ENCODE results near the gene RHOD. TPM values are rescaled to one million over a fixed set of nuclear protein-coding genes. Genes with fewer than 3 reads are reported as not detected.

The RHOD gene
- total and polyA plus RNA-seq, 9 of the 15 experiments (the other 6 are each of a cell fraction or from before 2014, with no cell fraction given): not detected

GRCh38 chr11:67082071-67082791 is 25.6 kb downstream of the RHOD start (continued):
- 0 out of 2 replicates have a peak, but pooled peaks have one; percentile 40 for TF ChIP-seq SP1 (CRISPR knock-in tag; IDR thresholded peaks at IDR 0.05)
- TF ChIP-seq MITF (IDR thresholded peaks at IDR 0.05): no peak
- 0 out of 2 replicates have a peak, but pooled peaks have one; percentile 23 for TF ChIP-seq SMAD4 (CRISPR knock-in tag; conservative IDR thresholded peaks at IDR 0.05)

GRCh38 chr11:67083786-67084366 is 27.2 kb downstream of the RHOD start:
- H3K4me2 ChIP-seq (ENCODE audit: insufficient read depth, low read length): no peak overlapping the region
- no TSS peak for BruUV-seq (replicated peaks)
- 43% methylated on average over 8 of the region's 8 CpGs for WGBS (ENCODE audit: insufficient coverage, low coverage, missing lambda C conversion rate)
- ATAC-seq: no peak
- CTCF ChIA-PET (ENCODE audit: low intra/inter-chr PET ratio): no interaction called here
- POLR2A ChIA-PET: interaction anchor here (0.7 to 1.0 kb wide), 3 partner anchors 10 to 233 kb away, joined by 3 to 4 read pairs (median 3); no protein-coding TSS in a partner anchor
- H3K9me3 ChIP-seq (replicated peaks; ENCODE audit: control insufficient read depth, insufficient read depth, low read depth, low read length): no peaks in the 10 kb centered on the region
- H3K36me3 ChIP-seq (ENCODE audit: control insufficient read depth, insufficient read depth, low read length): no peaks in the 10 kb centered on the region
- H3K27me3 ChIP-seq (ENCODE audit: control insufficient read depth in 2 of 2, insufficient read depth in 2 of 2, low read length in 2 of 2): no peaks in the 10 kb centered on the region
- in situ Hi-C loops (cut with MboI): loop anchor here (5.0 kb wide), 1 partner anchor 233 kb away; no protein-coding TSS in a partner anchor
- no peak overlapping the region for H3K27ac ChIP-seq (ENCODE audit: extremely low read depth, low read depth, low read length)
- no peak overlapping the region for H2AFZ ChIP-seq (ENCODE audit: low read depth, low read length)
- H3K4me1 ChIP-seq (replicated peaks in 1 of 2; ENCODE audit: control insufficient read depth in 2 of 2, insufficient read depth in 2 of 2, low read length in 2 of 2): peaks cover 12 to 15% of the 10 kb centered on the region in 2 experiments; a peak in 4 of 5 replicates
- H3K4me3 ChIP-seq: no peak overlapping the region
- no peak for DNase-seq (ENCODE audit: extremely low read depth in 1 of 4, low spot score in 3 of 4)
- no peak for FAIRE-seq
- H4K20me1 ChIP-seq (replicated peaks; ENCODE audit: control insufficient read depth, insufficient read depth, low read length): no peaks in the 10 kb centered on the region
- intact Hi-C loops (cut with micrococcal nuclease): loop anchor here (5.0 kb wide), 2 partner anchors 178 to 298 kb away; no protein-coding TSS in a partner anchor
- H3K9me1 ChIP-seq (ENCODE audit: control insufficient read depth, insufficient read depth, low read length): no peaks in the 10 kb centered on the region
- TF ChIP-seq MCM3 (IDR thresholded peaks at IDR 0.05) (no peak), NFE2L1 (tag; IDR thresholded peaks at IDR 0.05; ENCODE audit: borderline replicate concordance, low read depth) (no peak), HNRNPL (IDR thresholded peaks at IDR 0.05; ENCODE audit: low read depth, low read length) (no peak), NUFIP1 (IDR thresholded peaks at IDR 0.05; ENCODE audit: partially characterized antibody) (no peak), NR4A1 (CRISPR knock-in tag; IDR thresholded peaks at IDR 0.05) (no peak), NR4A1 (tag; IDR thresholded peaks at IDR 0.05) (no peak), MAX (CRISPR knock-in tag; IDR thresholded peaks at IDR 0.05) (no peak), KDM1A (IDR thresholded peaks at IDR 0.05) (peak; percentile 66 to 80; a peak in 3 of 4 replicates), MYNN (IDR thresholded peaks at IDR 0.05) (no peak), MYNN (CRISPR knock-in tag; IDR thresholded peaks at IDR 0.05) (no peak)
- H3K9ac ChIP-seq (ENCODE audit: insufficient read depth in 1 of 2, low read depth in 2 of 2, low read length in 2 of 2): no peak overlapping the region
- H3K79me2 ChIP-seq (ENCODE audit: control insufficient read depth, insufficient read depth, low read length): no peaks in the 10 kb centered on the region

Measured in K562 (cell line).